ENCODE measurements around the gene RECQL.

DNA sequence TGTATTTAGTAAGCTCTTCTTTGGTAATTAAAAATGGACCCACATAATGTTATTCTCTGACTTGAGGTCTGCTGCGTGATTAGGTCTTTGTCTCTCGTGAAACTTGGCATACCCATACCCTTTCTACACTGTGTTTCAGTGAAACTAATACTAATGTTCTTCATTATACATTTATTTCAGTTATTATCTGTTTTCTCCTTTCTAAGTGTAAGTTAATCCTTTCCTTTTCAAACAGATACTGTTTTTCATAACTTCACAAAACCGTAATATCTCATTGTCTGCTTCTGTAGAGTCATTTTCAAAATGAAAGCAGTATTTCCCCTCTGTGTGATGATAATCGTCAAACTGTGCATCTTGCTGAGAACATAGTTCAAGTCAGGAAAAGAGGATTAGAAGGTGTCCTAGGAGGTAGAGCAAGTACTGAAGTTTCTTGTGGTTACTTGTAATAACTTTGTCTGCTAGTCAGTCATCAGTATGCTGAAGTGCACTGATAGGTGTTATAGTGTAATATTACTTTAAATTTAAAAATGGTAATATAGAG lies 48.1 kb downstream of the RECQL start:
- TF ChIP-seq, protein P1, sequence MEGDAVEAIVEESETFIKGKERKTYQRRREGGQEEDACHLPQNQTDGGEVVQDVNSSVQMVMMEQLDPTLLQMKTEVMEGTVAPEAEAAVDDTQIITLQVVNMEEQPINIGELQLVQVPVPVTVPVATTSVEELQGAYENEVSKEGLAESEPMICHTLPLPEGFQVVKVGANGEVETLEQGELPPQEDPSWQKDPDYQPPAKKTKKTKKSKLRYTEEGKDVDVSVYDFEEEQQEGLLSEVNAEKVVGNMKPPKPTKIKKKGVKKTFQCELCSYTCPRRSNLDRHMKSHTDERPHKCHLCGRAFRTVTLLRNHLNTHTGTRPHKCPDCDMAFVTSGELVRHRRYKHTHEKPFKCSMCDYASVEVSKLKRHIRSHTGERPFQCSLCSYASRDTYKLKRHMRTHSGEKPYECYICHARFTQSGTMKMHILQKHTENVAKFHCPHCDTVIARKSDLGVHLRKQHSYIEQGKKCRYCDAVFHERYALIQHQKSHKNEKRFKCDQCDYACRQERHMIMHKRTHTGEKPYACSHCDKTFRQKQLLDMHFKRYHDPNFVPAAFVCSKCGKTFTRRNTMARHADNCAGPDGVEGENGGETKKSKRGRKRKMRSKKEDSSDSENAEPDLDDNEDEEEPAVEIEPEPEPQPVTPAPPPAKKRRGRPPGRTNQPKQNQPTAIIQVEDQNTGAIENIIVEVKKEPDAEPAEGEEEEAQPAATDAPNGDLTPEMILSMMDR (IDR thresholded peaks at IDR 0.05; ENCODE audit: low read length) = no peak
- TF ChIP-seq EZH2 (IDR thresholded peaks at IDR 0.05; ENCODE audit: borderline replicate concordance, low read length) = no peak
